GM13976 (cell line): ENCODE measurements around the gene CNPY1.

Experiments
- DNase-seq: peaks from one replicate; pipeline ENCODE4 v3.0.0; 2012; ENCODE audit warnings: low spot score
- in situ Hi-C: fragments of 300-500 bp; cut with MboI; formaldehyde crosslinking; loops from one replicate; pipeline ENCODE4 v1.12.0; 2022; ENCODE audit warnings: low sequenced_read_pairs, mixed read lengths, inconsistent platforms; ENCODE audit not compliant: unreplicated experiment
- TF ChIP-seq, protein P1 (sequence below): IDR thresholded peaks from 2 replicates; pipeline ENCODE4 v1.5.1; 2012; ENCODE audit warnings: borderline replicate concordance, mild to moderate bottlenecking; ENCODE audit not compliant: insufficient read depth; ENCODE audit errors: extremely low read depth, missing control alignments, control extremely low read depth

The CNPY1 gene

GRCh38 chr7:155458111-155458877, 88.1 kb downstream of the CNPY1 start, which contains the start of gene EN2:
EN2 (plus strand) TSS chr7:155458129; CDS start chr7:155458378, 249 bp downstream.
- in situ Hi-C loops = no loop called here
- TF ChIP-seq, protein P1, sequence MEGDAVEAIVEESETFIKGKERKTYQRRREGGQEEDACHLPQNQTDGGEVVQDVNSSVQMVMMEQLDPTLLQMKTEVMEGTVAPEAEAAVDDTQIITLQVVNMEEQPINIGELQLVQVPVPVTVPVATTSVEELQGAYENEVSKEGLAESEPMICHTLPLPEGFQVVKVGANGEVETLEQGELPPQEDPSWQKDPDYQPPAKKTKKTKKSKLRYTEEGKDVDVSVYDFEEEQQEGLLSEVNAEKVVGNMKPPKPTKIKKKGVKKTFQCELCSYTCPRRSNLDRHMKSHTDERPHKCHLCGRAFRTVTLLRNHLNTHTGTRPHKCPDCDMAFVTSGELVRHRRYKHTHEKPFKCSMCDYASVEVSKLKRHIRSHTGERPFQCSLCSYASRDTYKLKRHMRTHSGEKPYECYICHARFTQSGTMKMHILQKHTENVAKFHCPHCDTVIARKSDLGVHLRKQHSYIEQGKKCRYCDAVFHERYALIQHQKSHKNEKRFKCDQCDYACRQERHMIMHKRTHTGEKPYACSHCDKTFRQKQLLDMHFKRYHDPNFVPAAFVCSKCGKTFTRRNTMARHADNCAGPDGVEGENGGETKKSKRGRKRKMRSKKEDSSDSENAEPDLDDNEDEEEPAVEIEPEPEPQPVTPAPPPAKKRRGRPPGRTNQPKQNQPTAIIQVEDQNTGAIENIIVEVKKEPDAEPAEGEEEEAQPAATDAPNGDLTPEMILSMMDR = no peak
- peak; percentile 42 for DNase-seq

DNA sequence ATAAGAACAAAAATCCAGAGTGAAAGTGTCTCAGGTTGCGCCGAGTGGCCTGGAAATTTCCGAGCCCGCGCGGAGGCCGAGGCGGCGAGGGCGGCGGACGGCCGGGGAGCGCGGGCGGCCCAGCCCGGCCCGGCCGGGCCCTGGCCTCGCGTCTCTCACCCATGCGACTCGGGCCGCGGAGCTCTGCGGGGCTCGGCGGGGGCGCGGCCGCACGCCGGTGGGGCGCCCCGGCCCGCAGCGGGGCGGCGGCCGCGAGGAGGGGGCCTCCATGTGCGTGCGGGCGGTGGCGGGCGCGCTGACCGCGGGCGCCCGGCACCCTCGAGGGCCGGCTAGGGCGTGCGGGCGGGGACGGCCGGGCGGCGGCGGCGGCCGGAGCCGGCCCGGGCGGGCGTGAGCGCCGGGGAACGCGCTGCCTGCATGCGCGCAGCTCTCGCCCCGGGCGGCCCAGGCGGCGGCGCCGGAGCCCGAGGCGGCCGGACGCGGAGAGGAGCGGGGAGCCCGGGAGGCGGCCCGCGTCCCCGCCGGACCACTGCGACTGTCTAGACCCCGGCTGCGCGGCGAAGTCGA, 88.7 kb downstream of the CNPY1 start:
- TF ChIP-seq, protein P1 = no peak
- DNase-seq = peak; percentile 43
- in situ Hi-C loops = no loop called here

- peak; percentile 54 for DNase-seq
- TF ChIP-seq, protein P1 = no peak
- in situ Hi-C loops = no loop called here
These were observed 89.4 kb downstream of the CNPY1 start for GRCh38 chr7:155456738-155457543.

DNA sequence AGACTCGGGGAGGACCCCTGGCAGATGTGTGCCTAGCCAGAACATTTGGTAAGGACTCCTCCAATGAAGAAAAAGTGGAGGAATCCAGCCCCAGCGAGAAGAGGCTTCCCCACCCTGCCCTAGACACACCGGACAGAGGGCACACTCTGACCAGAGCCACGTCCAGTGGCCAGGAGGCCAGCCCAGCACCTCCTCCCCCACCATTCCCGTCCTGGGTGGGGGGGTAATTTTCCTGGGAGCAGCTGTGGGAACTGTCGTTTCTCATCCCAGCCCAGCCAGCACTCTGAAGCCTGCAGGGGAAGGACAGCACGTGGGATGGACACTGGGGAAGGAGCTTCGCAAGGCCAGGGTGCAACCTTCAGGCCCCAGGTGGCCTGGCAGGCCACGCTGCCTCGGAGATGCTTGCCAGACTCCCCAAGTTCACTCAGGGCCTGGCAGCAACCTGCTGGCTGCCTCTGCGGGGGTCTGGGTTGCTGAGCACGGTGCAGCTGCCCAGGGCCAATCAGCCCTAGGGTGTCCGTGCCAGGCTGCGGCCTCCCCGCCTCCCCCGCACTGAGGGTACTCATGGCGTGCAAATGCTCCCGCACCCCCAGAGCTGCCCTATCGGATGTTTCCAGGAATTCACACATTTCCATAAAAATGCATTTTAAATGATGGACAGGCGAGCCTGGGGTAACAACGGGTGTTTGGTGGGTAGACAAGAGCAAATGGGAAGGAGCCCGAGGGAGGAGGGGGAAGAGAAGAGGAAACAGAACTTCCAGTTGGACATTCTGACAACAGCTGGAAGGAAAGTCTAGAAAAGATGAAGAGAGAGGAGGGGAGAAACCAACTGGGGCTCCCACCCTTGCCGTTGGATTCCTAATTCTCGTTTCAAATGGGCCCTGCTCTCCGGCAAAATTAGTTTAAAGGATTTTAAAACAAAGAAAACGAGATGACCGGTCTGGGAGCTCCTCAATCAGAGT, 90.3 kb downstream of the CNPY1 start:
- peak; percentile 41 for DNase-seq
- TF ChIP-seq, protein P1 = no peak
- in situ Hi-C loops = no loop called here

GRCh38 chr7:155455132-155455693, 91.1 kb downstream of the CNPY1 start:
- in situ Hi-C loops = no loop called here
- DNase-seq = no peak
- TF ChIP-seq, protein P1 = no peak
